ENCODE results near the gene CPA3.

- no peak for TF ChIP-seq CTCF (IDR thresholded peaks at IDR 0.05)
- TF ChIP-seq EZH2 (IDR thresholded peaks at IDR 0.05; ENCODE audit: borderline replicate concordance, insufficient read depth, low read depth, low read length, poor library complexity, severe bottlenecking) = no peak
Measured at GRCh38 chr3:148940983-148941382, 75.9 kb downstream of the CPA3 start.
